ENCODE results near the gene NLRX1.

GRCh38 chr11:119120639-119121007 is 47.9 kb upstream of the NLRX1 start:
- TF ChIP-seq EZH2 (IDR thresholded peaks at IDR 0.05; ENCODE audit: insufficient read depth, poor library complexity, severe bottlenecking) (no peak), EZH2phosphoT487 (IDR thresholded peaks at IDR 0.05; ENCODE audit: insufficient read depth, low read depth) (no peak)
